HepG2 (cell line): ENCODE results near the gene ZDHHC21. TPM values are rescaled to one million over a fixed set of nuclear protein-coding genes. Genes with fewer than 3 reads are reported as not detected.

ENCODE experiments used
- CHCHD3 ChIP-seq: sonication (generic); formaldehyde crosslinking; IDR thresholded peaks from 2 replicates; pipeline ENCODE4 v1.8.0; 2022; ENCODE audit warnings: mild to moderate bottlenecking, missing genetic modification reagents, moderate library complexity
- DMAP1 ChIP-seq: IDR thresholded peaks from 2 replicates; pipeline ENCODE4 v1.6.1; 2016
- KMT2B ChIP-seq: IDR thresholded peaks from 2 replicates; pipeline ENCODE4 v1.6.1; 2016; ENCODE audit warnings: missing genetic modification reagents, missing compliant biosample characterization
- MED1 ChIP-seq: sonication (generic); formaldehyde crosslinking; IDR thresholded peaks from 2 replicates; pipeline ENCODE4 v1.4.0; 2020; ENCODE audit warnings: missing genetic modification reagents
- NKX3-1 ChIP-seq: sonication (generic); formaldehyde crosslinking; IDR thresholded peaks from 2 replicates; pipeline ENCODE4 v1.5.0; 2020; ENCODE audit warnings: missing genetic modification reagents
- RBFOX2 ChIP-seq: fragments of 200-400 bp; formaldehyde crosslinking; IDR thresholded peaks from 2 replicates; pipeline ENCODE4 v1.6.1; 2017; ENCODE audit warnings: low read depth, mild to moderate bottlenecking, low read length
- ZNF17 ChIP-seq: sonication (generic); formaldehyde crosslinking; IDR thresholded peaks from 2 replicates; pipeline ENCODE4 v1.5.0; 2020; ENCODE audit warnings: mild to moderate bottlenecking, missing genetic modification reagents
- ZNF230 ChIP-seq: sonication (generic); formaldehyde crosslinking; IDR thresholded peaks from 2 replicates; pipeline ENCODE4 v1.4.0; 2020; ENCODE audit warnings: mild to moderate bottlenecking, missing genetic modification reagents
- ZNF432 ChIP-seq: sonication (generic); formaldehyde crosslinking; IDR thresholded peaks from 2 replicates; pipeline ENCODE4 v1.5.0; 2020; ENCODE audit warnings: missing genetic modification reagents, mild to moderate bottlenecking, borderline replicate concordance
- ZNF841 ChIP-seq: sonication (generic); formaldehyde crosslinking; IDR thresholded peaks from 2 replicates; pipeline ENCODE4 v1.8.1; 2023; ENCODE audit warnings: missing genetic modification reagents, borderline replicate concordance
- polyA plus RNA-seq, 8 experiments: library from polyadenylated mRNA; depleted of rRNA in 3 of 8; stranded (reverse) in 7 of 8; unstranded in 1 of 8; fragments of >200 nt; fragmentation: Illumina TruSeq in 4 of 8; extraction: Trizol in 4 of 8; gene quantifications; 2 replicates each; pipeline versions ENCODE4 v1.2.1 to v1.2.3, GENCODE V29; 2011 to 2016; ENCODE audit warnings: low read depth in 4 of 8, missing spikeins in 1 of 8, mixed read lengths in 1 of 8; ENCODE audit not compliant: insufficient read depth in 1 of 8
- total RNA-seq, 5 experiments: library from RNA; depleted of rRNA; stranded (reverse); fragments of >200 nt; fragmentation: Illumina TruSeq; extraction: Trizol; gene quantifications; 2 replicates each; pipeline ENCODE4 v1.2.3, GENCODE V29; 2016; ENCODE audit warnings: low read depth in 1 of 5
- TF ChIP-seq, protein P1 (sequence below): sonication (generic); formaldehyde crosslinking; IDR thresholded peaks from 2 replicates; pipeline ENCODE4 v1.4.0; 2020; ENCODE audit warnings: missing genetic modification reagents, mild to moderate bottlenecking, borderline replicate concordance
- TF ChIP-seq, protein P2 (sequence below): sonication (generic); formaldehyde crosslinking; IDR thresholded peaks from one replicate; pipeline ENCODE4 v1.5.1; 2020; ENCODE audit warnings: mild to moderate bottlenecking, missing genetic modification reagents; ENCODE audit errors: not compliant biosample characterization
- TF ChIP-seq, protein P3 (sequence below): sonication (generic); formaldehyde crosslinking; IDR thresholded peaks from 2 replicates; pipeline ENCODE4 v1.4.0; 2020; ENCODE audit warnings: mild to moderate bottlenecking, missing genetic modification reagents

ZDHHC21 gene
- total and polyA plus RNA-seq, 2 of the 13 experiments (the other 11 are each of a cell fraction or from before 2014, with no cell fraction given), result 2.4 to 3.7 TPM

DNA sequence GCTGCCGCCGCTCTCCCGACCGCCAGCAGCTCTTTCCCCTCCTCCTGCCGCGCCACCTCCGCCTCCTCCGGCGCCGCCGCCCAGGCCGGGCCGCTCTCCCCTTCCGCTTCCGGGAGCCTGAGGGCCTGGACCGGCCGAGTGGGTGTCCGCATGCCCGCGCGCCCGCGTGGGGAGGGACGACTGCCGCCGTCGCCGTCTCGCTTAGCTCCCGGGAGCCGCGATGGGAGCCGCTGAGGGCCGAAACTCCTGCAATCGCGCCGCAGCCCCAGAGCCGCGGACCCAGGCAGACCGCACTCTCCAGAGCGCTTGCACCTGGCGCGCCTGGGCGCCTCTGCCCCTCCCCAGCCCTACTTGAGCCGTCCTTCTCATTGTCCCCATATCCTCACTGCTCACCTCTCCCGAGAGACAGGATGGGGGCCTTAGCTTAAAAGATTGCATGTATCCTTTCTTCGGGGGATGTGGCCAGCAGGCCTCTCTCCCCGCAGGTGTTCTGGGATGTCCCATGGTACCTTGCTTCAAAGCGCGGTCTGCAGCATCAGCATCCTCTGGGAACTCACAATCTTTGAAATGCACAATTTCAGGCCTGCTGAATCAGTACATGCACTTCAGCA is at the start of gene ZDHHC21 (continued):
- TF ChIP-seq, protein P1, sequence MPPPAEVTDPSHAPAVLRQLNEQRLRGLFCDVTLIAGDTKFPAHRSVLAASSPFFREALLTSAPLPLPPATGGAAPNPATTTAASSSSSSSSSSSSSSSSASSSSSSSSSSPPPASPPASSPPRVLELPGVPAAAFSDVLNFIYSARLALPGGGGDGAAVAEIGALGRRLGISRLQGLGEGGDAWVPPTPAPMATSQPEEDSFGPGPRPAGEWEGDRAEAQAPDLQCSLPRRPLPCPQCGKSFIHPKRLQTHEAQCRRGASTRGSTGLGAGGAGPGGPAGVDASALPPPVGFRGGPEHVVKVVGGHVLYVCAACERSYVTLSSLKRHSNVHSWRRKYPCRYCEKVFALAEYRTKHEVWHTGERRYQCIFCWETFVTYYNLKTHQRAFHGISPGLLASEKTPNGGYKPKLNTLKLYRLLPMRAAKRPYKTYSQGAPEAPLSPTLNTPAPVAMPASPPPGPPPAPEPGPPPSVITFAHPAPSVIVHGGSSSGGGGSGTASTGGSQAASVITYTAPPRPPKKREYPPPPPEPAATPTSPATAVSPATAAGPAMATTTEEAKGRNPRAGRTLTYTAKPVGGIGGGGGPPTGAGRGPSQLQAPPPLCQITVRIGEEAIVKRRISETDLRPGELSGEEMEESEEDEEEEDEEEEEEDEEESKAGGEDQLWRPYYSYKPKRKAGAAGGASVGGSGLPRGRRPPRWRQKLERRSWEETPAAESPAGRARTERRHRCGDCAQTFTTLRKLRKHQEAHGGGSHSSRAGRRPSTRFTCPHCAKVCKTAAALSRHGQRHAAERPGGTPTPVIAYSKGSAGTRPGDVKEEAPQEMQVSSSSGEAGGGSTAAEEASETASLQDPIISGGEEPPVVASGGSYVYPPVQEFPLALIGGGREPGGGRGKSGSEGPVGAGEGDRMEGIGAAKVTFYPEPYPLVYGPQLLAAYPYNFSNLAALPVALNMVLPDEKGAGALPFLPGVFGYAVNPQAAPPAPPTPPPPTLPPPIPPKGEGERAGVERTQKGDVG (CRISPR knock-in tag), result no peak
- TF ChIP-seq ZNF230 (CRISPR knock-in tag) (no peak), MED1 (peak; percentile 29; the same call in 1 of the 2 replicates), ZNF432 (CRISPR knock-in tag) (no peak), KMT2B (CRISPR knock-in tag) (peak; percentile 81), NKX3-1 (CRISPR knock-in tag) (no peak), ZNF841 (no peak), RBFOX2 (peak; percentile 91), ZNF17 (CRISPR knock-in tag) (0 out of 2 replicates have a peak, but pooled peaks have one; percentile 32), CHCHD3 (CRISPR knock-in tag) (peak; percentile 86; the same call in 1 of the 2 replicates), DMAP1 (CRISPR knock-in tag) (peak; percentile 39)
- TF ChIP-seq, protein P2, sequence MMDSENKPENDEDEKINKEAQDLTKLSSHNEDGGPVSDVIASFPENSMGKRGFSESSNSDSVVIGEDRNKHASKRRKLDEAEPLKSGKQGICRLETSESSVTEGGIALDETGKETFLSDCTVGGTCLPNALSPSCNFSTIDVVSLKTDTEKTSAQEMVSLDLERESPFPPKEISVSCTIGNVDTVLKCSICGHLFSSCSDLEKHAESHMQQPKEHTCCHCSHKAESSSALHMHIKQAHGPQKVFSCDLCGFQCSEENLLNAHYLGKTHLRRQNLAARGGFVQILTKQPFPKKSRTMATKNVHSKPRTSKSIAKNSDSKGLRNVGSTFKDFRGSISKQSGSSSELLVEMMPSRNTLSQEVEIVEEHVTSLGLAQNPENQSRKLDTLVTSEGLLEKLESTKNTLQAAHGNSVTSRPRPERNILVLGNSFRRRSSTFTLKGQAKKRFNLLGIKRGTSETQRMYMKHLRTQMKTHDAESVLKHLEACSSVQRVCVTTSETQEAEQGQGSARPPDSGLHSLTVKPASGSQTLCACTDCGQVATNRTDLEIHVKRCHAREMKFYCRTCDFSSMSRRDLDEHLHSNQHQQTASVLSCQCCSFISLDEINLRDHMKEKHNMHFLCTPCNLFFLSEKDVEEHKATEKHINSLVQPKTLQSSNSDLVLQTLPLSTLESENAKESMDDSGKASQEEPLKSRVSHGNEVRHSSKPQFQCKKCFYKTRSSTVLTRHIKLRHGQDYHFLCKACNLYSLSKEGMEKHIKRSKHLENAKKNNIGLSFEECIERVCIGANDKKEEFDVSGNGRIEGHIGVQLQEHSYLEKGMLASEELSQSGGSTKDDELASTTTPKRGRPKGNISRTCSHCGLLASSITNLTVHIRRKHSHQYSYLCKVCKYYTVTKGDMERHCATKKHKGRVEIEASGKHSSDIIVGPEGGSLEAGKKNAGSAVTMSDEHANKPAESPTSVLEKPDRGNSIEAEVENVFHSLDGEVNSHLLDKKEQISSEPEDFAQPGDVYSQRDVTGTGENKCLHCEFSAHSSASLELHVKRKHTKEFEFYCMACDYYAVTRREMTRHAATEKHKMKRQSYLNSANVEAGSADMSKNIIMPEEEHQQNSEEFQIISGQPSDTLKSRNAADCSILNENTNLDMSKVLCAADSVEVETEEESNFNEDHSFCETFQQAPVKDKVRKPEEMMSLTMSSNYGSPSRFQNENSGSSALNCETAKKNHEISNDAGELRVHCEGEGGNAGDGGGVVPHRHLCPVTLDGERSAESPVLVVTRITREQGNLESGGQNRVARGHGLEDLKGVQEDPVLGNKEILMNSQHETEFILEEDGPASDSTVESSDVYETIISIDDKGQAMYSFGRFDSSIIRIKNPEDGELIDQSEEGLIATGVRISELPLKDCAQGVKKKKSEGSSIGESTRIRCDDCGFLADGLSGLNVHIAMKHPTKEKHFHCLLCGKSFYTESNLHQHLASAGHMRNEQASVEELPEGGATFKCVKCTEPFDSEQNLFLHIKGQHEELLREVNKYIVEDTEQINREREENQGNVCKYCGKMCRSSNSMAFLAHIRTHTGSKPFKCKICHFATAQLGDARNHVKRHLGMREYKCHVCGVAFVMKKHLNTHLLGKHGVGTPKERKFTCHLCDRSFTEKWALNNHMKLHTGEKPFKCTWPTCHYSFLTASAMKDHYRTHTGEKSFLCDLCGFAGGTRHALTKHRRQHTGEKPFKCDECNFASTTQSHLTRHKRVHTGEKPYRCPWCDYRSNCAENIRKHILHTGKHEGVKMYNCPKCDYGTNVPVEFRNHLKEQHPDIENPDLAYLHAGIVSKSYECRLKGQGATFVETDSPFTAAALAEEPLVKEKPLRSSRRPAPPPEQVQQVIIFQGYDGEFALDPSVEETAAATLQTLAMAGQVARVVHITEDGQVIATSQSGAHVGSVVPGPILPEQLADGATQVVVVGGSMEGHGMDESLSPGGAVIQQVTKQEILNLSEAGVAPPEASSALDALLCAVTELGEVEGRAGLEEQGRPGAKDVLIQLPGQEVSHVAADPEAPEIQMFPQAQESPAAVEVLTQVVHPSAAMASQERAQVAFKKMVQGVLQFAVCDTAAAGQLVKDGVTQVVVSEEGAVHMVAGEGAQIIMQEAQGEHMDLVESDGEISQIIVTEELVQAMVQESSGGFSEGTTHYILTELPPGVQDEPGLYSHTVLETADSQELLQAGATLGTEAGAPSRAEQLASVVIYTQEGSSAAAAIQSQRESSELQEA (CRISPR knock-in tag), result no peak
- TF ChIP-seq, protein P3, sequence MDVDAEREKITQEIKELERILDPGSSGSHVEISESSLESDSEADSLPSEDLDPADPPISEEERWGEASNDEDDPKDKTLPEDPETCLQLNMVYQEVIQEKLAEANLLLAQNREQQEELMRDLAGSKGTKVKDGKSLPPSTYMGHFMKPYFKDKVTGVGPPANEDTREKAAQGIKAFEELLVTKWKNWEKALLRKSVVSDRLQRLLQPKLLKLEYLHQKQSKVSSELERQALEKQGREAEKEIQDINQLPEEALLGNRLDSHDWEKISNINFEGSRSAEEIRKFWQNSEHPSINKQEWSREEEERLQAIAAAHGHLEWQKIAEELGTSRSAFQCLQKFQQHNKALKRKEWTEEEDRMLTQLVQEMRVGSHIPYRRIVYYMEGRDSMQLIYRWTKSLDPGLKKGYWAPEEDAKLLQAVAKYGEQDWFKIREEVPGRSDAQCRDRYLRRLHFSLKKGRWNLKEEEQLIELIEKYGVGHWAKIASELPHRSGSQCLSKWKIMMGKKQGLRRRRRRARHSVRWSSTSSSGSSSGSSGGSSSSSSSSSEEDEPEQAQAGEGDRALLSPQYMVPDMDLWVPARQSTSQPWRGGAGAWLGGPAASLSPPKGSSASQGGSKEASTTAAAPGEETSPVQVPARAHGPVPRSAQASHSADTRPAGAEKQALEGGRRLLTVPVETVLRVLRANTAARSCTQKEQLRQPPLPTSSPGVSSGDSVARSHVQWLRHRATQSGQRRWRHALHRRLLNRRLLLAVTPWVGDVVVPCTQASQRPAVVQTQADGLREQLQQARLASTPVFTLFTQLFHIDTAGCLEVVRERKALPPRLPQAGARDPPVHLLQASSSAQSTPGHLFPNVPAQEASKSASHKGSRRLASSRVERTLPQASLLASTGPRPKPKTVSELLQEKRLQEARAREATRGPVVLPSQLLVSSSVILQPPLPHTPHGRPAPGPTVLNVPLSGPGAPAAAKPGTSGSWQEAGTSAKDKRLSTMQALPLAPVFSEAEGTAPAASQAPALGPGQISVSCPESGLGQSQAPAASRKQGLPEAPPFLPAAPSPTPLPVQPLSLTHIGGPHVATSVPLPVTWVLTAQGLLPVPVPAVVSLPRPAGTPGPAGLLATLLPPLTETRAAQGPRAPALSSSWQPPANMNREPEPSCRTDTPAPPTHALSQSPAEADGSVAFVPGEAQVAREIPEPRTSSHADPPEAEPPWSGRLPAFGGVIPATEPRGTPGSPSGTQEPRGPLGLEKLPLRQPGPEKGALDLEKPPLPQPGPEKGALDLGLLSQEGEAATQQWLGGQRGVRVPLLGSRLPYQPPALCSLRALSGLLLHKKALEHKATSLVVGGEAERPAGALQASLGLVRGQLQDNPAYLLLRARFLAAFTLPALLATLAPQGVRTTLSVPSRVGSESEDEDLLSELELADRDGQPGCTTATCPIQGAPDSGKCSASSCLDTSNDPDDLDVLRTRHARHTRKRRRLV, result no peak
